Sigmoid colon (tissue), 4 donors: ENCODE data around the gene ACTL6B.

Source experiments
- POLR2A ChIP-seq, 2 donors: fragments of 450-650 bp; IDR thresholded peaks; one replicate each; pipeline ENCODE4 v1.6.1; 2016; ENCODE audit warnings: antibody characterized with exemption in 2 of 2, mild to moderate bottlenecking in 2 of 2, moderate library complexity in 2 of 2
- POLR2AphosphoS5 ChIP-seq, 4 donors: sonication (generic); formaldehyde crosslinking; IDR thresholded peaks; one replicate each; pipeline ENCODE4 v1.6.1; 2017; ENCODE audit warnings: antibody characterized with exemption in 4 of 4
- TF ChIP-seq, protein P1 (sequence below), 4 experiments: fragments of 450-650 bp in 3 of 4; fragments of 200-600 bp in 1 of 4; IDR thresholded peaks; one replicate each; pipeline ENCODE4 v1.5.1; 2016 to 2019; ENCODE audit warnings: antibody characterized with exemption in 4 of 4, mild to moderate bottlenecking in 3 of 4, moderate library complexity in 2 of 4

DNA sequence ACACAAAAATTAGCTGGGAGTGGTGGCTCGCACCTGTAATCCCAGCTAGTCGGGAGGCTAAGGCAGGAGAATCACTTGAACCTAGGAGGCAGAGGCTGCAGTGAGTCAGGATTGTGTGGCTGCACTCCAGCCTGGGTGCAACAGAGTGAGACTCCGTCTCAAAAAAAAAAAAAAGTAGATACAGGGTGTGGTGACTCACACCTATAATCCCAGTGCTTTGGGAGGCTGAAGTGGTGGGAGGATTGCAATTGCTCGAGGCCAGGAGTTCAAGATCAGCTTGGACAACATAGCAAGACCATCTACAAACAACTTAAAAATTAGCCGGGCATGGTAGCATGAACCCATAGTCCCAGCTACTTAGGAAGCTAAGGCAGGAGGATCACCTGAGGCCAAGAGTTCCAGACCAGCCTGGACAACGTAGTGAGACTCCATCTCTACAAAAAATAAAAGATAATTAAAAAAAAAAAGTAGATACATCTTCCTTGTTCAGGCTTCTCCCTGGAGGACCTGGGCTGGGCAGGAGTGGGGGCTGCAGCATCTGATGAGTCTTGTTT lies 41.9 kb downstream of the ACTL6B start:
- TF ChIP-seq, protein P1, sequence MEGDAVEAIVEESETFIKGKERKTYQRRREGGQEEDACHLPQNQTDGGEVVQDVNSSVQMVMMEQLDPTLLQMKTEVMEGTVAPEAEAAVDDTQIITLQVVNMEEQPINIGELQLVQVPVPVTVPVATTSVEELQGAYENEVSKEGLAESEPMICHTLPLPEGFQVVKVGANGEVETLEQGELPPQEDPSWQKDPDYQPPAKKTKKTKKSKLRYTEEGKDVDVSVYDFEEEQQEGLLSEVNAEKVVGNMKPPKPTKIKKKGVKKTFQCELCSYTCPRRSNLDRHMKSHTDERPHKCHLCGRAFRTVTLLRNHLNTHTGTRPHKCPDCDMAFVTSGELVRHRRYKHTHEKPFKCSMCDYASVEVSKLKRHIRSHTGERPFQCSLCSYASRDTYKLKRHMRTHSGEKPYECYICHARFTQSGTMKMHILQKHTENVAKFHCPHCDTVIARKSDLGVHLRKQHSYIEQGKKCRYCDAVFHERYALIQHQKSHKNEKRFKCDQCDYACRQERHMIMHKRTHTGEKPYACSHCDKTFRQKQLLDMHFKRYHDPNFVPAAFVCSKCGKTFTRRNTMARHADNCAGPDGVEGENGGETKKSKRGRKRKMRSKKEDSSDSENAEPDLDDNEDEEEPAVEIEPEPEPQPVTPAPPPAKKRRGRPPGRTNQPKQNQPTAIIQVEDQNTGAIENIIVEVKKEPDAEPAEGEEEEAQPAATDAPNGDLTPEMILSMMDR (IDR thresholded peaks at IDR 0.05), result no peak
- TF ChIP-seq POLR2AphosphoS5 (IDR thresholded peaks at IDR 0.05) (no peak), POLR2A (IDR thresholded peaks at IDR 0.05) (no peak)
